ENCODE measurements around the gene ARHGAP24.

- TF ChIP-seq EP300 (IDR thresholded peaks at IDR 0.05; ENCODE audit: borderline replicate concordance) = no peak
- TF ChIP-seq, protein P1, sequence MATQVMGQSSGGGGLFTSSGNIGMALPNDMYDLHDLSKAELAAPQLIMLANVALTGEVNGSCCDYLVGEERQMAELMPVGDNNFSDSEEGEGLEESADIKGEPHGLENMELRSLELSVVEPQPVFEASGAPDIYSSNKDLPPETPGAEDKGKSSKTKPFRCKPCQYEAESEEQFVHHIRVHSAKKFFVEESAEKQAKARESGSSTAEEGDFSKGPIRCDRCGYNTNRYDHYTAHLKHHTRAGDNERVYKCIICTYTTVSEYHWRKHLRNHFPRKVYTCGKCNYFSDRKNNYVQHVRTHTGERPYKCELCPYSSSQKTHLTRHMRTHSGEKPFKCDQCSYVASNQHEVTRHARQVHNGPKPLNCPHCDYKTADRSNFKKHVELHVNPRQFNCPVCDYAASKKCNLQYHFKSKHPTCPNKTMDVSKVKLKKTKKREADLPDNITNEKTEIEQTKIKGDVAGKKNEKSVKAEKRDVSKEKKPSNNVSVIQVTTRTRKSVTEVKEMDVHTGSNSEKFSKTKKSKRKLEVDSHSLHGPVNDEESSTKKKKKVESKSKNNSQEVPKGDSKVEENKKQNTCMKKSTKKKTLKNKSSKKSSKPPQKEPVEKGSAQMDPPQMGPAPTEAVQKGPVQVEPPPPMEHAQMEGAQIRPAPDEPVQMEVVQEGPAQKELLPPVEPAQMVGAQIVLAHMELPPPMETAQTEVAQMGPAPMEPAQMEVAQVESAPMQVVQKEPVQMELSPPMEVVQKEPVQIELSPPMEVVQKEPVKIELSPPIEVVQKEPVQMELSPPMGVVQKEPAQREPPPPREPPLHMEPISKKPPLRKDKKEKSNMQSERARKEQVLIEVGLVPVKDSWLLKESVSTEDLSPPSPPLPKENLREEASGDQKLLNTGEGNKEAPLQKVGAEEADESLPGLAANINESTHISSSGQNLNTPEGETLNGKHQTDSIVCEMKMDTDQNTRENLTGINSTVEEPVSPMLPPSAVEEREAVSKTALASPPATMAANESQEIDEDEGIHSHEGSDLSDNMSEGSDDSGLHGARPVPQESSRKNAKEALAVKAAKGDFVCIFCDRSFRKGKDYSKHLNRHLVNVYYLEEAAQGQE (IDR thresholded peaks at IDR 0.05; ENCODE audit: low read depth) = no peak
- no peak for TF ChIP-seq TEAD4 (IDR thresholded peaks at IDR 0.05)
- TF ChIP-seq NFIC (IDR thresholded peaks at IDR 0.05) = no peak
- no peak for TF ChIP-seq MAX (IDR thresholded peaks at IDR 0.05)
- TF ChIP-seq YY1 (IDR thresholded peaks at IDR 0.05; ENCODE audit: low read depth) = no peak
- TF ChIP-seq CREB1 (IDR thresholded peaks at IDR 0.05; ENCODE audit: low read depth) = no peak
- TF ChIP-seq ZBTB7A (IDR thresholded peaks at IDR 0.05; ENCODE audit: low read depth) = no peak
- no peak for TF ChIP-seq FOXM1 (IDR thresholded peaks at IDR 0.05; ENCODE audit: borderline replicate concordance, low read depth)
- no peak for TF ChIP-seq EGR1 (IDR thresholded peaks at IDR 0.05)
- no peak for TF ChIP-seq RAD21 (IDR thresholded peaks at IDR 0.05; ENCODE audit: low read depth)
- TF ChIP-seq CEBPB (IDR thresholded peaks at IDR 0.05) = no peak
- TF ChIP-seq, protein P2, sequence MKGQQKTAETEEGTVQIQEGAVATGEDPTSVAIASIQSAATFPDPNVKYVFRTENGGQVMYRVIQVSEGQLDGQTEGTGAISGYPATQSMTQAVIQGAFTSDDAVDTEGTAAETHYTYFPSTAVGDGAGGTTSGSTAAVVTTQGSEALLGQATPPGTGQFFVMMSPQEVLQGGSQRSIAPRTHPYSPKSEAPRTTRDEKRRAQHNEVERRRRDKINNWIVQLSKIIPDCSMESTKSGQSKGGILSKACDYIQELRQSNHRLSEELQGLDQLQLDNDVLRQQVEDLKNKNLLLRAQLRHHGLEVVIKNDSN (IDR thresholded peaks at IDR 0.05) = no peak
Measured at GRCh38 chr4:85508654-85509053, 33.7 kb downstream of the ARHGAP24 start.
